CD8-positive, alpha-beta memory T cell (primary cell): Measurements from ENCODE around the gene AOPEP. TPM values are rescaled to one million over a fixed set of nuclear protein-coding genes. Genes with fewer than 3 reads are reported as not detected.

Source experiments
- CTCF ChIA-PET: fragments of 350-600 bp; sonication (Branson Sonifier 250); formaldehyde crosslinking; loops from one replicate; lab custom pipeline; 2021; ENCODE audit warnings: antibody characterized with exemption; lab: Charles Lee
- POLR2A ChIA-PET: fragments of 350-600 bp; sonication (Branson Sonifier 250); formaldehyde crosslinking; loops from one replicate; lab custom pipeline; 2021; ENCODE audit warnings: antibody characterized with exemption; lab: Charles Lee
- DNase-seq, 5 donors: peaks; one replicate each; pipeline versions ENCODE4 v3.0.0 to v3.0.0-alpha.2; 2020 to 2022; ENCODE audit warnings: mixed read lengths in 1 of 5
- H3K27ac ChIP-seq: one replicate; pipeline ENCODE4 v1.7.0; 2013; ENCODE audit warnings: low read depth, mild to moderate bottlenecking, low read length, moderate library complexity
- H3K27me3 ChIP-seq: 2 replicates; pipeline ENCODE4 v1.7.0; 2013; ENCODE audit warnings: low read length, mild to moderate bottlenecking; ENCODE audit not compliant: insufficient read depth, poor library complexity, severe bottlenecking
- H3K36me3 ChIP-seq: 2 replicates; pipeline ENCODE4 v1.7.0; 2013; ENCODE audit warnings: mild to moderate bottlenecking, low read length, moderate library complexity; ENCODE audit not compliant: insufficient read depth
- H3K4me1 ChIP-seq: 2 replicates; pipeline ENCODE4 v1.7.0; 2013; ENCODE audit warnings: mild to moderate bottlenecking, low read length, moderate library complexity; ENCODE audit not compliant: insufficient read depth
- H3K4me3 ChIP-seq: 2 replicates; pipeline ENCODE4 v1.7.0; 2013; ENCODE audit warnings: mild to moderate bottlenecking, low read length
- H3K9me3 ChIP-seq: 2 replicates; pipeline ENCODE4 v1.7.0; 2013; ENCODE audit warnings: mild to moderate bottlenecking, low read length
- H3K27ac Mint-ChIP-seq, 8 donors: one replicate each; pipeline ENCODE4 v1.8.0; 2020 to 2021; ENCODE audit warnings: mixed read lengths in 8 of 8, mild to moderate bottlenecking in 6 of 8, inconsistent platforms in 3 of 8, moderate library complexity in 3 of 8
- H3K27me3 Mint-ChIP-seq, 2 donors: one replicate each; pipeline ENCODE4 v1.8.0; 2020 to 2021; ENCODE audit warnings: mixed read lengths in 2 of 2, mild to moderate bottlenecking in 1 of 2, moderate library complexity in 1 of 2
- H3K36me3 Mint-ChIP-seq, 3 donors: one replicate each; pipeline ENCODE4 v1.8.0; 2020 to 2021; ENCODE audit warnings: mixed read lengths in 3 of 3, inconsistent platforms in 1 of 3, mild to moderate bottlenecking in 1 of 3
- H3K4me1 Mint-ChIP-seq, 3 donors: one replicate each; pipeline ENCODE4 v1.8.0; 2020 to 2021; ENCODE audit warnings: mixed read lengths in 3 of 3, inconsistent platforms in 1 of 3, mild to moderate bottlenecking in 1 of 3
- H3K4me3 Mint-ChIP-seq, 7 donors: one replicate each; pipeline ENCODE4 v1.8.0; 2020 to 2021; ENCODE audit warnings: mixed read lengths in 7 of 7, mild to moderate bottlenecking in 6 of 7, moderate library complexity in 4 of 7, inconsistent platforms in 2 of 7
- H3K9me3 Mint-ChIP-seq, 5 donors: one replicate each; pipeline ENCODE4 v1.8.0; 2020 to 2022; ENCODE audit warnings: mixed read lengths in 5 of 5, mild to moderate bottlenecking in 3 of 5, moderate library complexity in 2 of 5, inconsistent platforms in 1 of 5
- polyA plus RNA-seq: library from polyadenylated mRNA; unstranded; fragments of 300-500 nt; fragmentation: Illumina TruSeq; gene quantifications from one replicate; pipeline ENCODE4 v1.2.3, GENCODE V29; 2021
- total RNA-seq, 2 experiments: library from RNA; stranded (reverse); gene quantifications; one replicate each; pipeline ENCODE4 v1.2.3, GENCODE V29; 2021

Gene AOPEP
- total and polyA plus RNA-seq, 3 experiments from 2014 or later = 4.2 to 7.1 (median 6.9) TPM

DNA sequence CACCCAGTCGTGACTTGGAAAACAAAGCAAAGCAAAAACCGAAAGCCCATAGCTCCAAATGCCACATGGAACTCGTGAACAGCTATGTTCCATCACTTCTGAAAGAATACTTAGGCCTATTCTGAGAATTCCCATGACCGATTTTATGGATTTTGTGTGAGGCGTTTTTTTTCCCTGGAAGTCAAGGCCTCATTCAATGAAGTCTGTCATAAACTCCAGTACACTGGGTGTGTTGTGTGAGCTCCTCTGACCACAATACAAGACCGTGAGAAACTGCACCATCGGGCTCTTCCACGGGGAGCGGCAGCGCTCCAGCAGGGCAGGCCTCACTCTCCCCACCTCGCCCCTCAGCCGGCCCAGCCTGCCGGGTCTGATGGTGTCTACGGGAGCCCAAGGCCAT is 381.5 kb downstream of the AOPEP start:
- Histone ChIP-seq H3K4me1 (no peaks in the 10 kb centered on the region), H3K27ac (no peak overlapping the region), H3K4me3 (no peak overlapping the region), H3K36me3 (no peaks in the 10 kb centered on the region), H3K9me3 (no peaks in the 10 kb centered on the region), H3K27me3 (no peaks in the 10 kb centered on the region)
- no peak for DNase-seq
- POLR2A ChIA-PET = no interaction called here
- Mint-ChIP-seq H3K27ac (no peak overlapping the region), H3K4me3 (no peak overlapping the region), H3K27me3 (no peaks in the 10 kb centered on the region), H3K36me3 (peaks cover 0 to 10% (median 6%) of the 10 kb centered on the region in 3 donors), H3K9me3 (no peaks in the 10 kb centered on the region), H3K4me1 (no peaks in the 10 kb centered on the region)
- CTCF ChIA-PET = no interaction called here

DNA sequence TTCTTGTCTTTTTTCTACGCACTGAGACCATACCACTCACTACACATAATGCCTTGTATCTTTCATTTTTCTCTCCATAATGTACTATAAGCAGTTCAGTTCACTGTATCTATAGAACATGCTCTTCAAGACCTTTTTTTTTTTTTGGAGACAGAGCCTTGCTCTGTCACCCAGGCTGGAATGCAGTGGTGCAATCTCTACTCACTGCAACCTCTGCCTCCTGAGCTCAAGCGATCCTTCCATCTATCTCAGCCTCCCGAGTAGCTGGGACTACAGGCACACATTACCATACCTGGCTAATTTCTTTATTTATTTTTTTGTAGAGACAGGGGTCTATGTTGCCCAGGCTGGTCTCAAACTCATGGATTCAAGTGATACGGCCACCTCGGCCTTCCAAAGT is 382.3 kb downstream of the AOPEP start:
- Mint-ChIP-seq H3K27ac (no peak overlapping the region), H3K4me3 (no peak overlapping the region), H3K4me1 (no peaks in the 10 kb centered on the region), H3K36me3 (peaks cover 0 to 9% (median 9%) of the 10 kb centered on the region in 3 donors), H3K9me3 (no peaks in the 10 kb centered on the region), H3K27me3 (no peaks in the 10 kb centered on the region)
- H3K27ac ChIP-seq = no peak overlapping the region
- no peaks in the 10 kb centered on the region for H3K27me3 ChIP-seq
- H3K4me1 ChIP-seq = no peaks in the 10 kb centered on the region
- H3K4me3 ChIP-seq = no peak overlapping the region
- H3K36me3 ChIP-seq = no peaks in the 10 kb centered on the region
- DNase-seq = no peak
- CTCF ChIA-PET = no interaction called here
- POLR2A ChIA-PET = no interaction called here
- H3K9me3 ChIP-seq = no peaks in the 10 kb centered on the region

- H3K27ac Mint-ChIP-seq = no peak overlapping the region
- H3K4me3 ChIP-seq = no peak overlapping the region
- peaks cover 0 to 11% (median 11%) of the 10 kb centered on the region in 3 donors for H3K36me3 Mint-ChIP-seq
- H3K9me3 ChIP-seq = no peaks in the 10 kb centered on the region
- no peaks in the 10 kb centered on the region for H3K4me1 ChIP-seq
- no peak for DNase-seq
- no peaks in the 10 kb centered on the region for H3K36me3 ChIP-seq
- no peaks in the 10 kb centered on the region for H3K27me3 Mint-ChIP-seq
- no peak overlapping the region for H3K27ac ChIP-seq
- H3K4me3 Mint-ChIP-seq = no peak overlapping the region
- H3K27me3 ChIP-seq = no peaks in the 10 kb centered on the region
- H3K9me3 Mint-ChIP-seq = no peaks in the 10 kb centered on the region
- CTCF ChIA-PET = interaction anchor here (1.2 kb wide), 1 partner anchor 10 kb away, joined by 6 read pairs; no protein-coding TSS in a partner anchor
- H3K4me1 Mint-ChIP-seq = no peaks in the 10 kb centered on the region
- POLR2A ChIA-PET = no interaction called here
Measured at GRCh38 chr9:95109456-95109855, 383.0 kb downstream of the AOPEP start.

- ChIA-PET CTCF (interaction anchor here (1.0 kb wide), 1 partner anchor 17 kb away, joined by 3 read pairs; no protein-coding TSS in a partner anchor), POLR2A (no interaction called here)
- Histone ChIP-seq H3K36me3 (no peaks in the 10 kb centered on the region), H3K9me3 (no peaks in the 10 kb centered on the region), H3K4me3 (no peak overlapping the region), H3K27me3 (no peaks in the 10 kb centered on the region), H3K27ac (no peak overlapping the region), H3K4me1 (no peaks in the 10 kb centered on the region)
- Mint-ChIP-seq H3K9me3 (no peaks in the 10 kb centered on the region), H3K27ac (peak overlapping the region in 1 of 8 donors; percentile 85), H3K4me3 (no peak overlapping the region), H3K36me3 (peaks cover 0 to 11% (median 8%) of the 10 kb centered on the region in 3 donors), H3K4me1 (no peaks in the 10 kb centered on the region), H3K27me3 (no peaks in the 10 kb centered on the region)
- no peak for DNase-seq
Measured at GRCh38 chr9:95110921-95111525, 384.5 kb downstream of the AOPEP start.

DNA sequence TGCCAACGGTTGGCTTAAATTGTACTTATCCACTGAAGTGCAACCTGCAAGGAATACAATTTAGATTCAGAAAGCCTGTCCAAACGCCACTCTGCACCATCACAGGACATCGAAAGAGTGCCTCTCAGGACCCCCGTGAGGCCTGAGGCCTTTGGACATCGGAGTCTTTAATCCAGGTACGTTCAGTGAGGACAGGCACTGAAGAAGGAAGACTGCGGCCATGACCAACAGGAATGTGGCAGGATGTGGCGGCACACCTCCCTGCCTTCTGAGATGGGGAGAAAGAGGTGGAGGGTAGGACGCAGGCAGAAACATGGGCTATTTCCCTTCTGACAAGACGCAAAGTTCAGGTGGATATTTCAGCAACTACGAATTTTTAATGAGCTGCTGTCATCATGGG is 385.2 kb downstream of the AOPEP start:
- no peaks in the 10 kb centered on the region for H3K4me1 Mint-ChIP-seq

DNA sequence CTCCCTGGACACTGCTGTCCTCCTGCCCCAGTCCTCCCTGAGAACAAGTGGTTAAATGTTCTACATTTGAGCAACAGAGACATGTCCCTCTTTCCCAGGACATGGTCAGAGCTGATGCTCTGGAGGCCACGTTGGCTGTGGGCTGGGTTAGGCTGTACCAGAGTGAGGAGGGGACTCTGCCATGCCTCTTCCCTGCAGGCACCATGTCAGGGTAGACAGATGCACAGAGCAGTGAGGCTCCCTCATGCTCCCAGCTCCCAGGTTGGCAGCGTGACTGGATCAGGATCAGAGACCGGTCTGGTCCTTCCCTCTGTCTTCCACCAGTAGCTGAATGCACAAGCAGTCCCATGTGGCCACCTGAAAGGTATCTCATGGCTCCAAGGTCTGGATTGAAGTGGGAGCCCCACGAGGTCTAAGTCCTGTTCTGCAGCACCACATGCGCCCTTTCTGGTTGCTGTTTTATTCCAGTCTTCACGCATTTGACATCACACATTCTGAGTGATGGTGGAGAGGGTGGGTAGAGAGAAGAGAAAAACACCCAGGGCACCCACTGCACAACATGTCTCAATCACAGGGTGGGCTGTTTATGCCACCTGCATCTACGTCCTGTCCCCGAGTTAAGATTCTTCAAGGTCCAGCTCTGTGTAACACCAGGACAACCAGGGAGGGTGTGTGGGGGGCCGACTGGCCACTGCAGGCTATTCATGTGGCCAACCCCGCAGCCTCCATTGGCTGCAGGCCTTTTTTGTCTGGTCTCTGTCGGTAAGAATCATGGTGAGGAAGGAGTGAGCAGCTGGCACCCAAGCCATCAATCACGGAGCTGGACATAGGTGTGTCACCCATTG is 386.2 kb downstream of the AOPEP start:
- no peak overlapping the region for H3K27ac Mint-ChIP-seq
- H3K9me3 Mint-ChIP-seq = no peaks in the 10 kb centered on the region
- no peaks in the 10 kb centered on the region for H3K36me3 ChIP-seq
- H3K36me3 Mint-ChIP-seq = peaks cover 0 to 10% (median 6%) of the 10 kb centered on the region in 3 donors
- ChIA-PET CTCF (interaction anchor here (0.8 kb wide), 1 partner anchor 19 kb away, joined by 3 read pairs; no protein-coding TSS in a partner anchor), POLR2A (no interaction called here)
- DNase-seq = no peak
- no peak overlapping the region for H3K4me3 Mint-ChIP-seq
- no peaks in the 10 kb centered on the region for H3K27me3 ChIP-seq
- H3K4me3 ChIP-seq = no peak overlapping the region
- H3K27ac ChIP-seq = no peak overlapping the region
- no peaks in the 10 kb centered on the region for H3K27me3 Mint-ChIP-seq
- H3K9me3 ChIP-seq = no peaks in the 10 kb centered on the region
- H3K4me1 ChIP-seq = no peaks in the 10 kb centered on the region
- H3K4me1 Mint-ChIP-seq = no peaks in the 10 kb centered on the region

More for the DNA sequence above, 385.2 kb downstream of the AOPEP start:
- H3K27ac Mint-ChIP-seq = no peak overlapping the region
- ChIA-PET CTCF (no interaction called here), POLR2A (no interaction called here)
- no peaks in the 10 kb centered on the region for H3K27me3 Mint-ChIP-seq
- Histone ChIP-seq H3K36me3 (no peaks in the 10 kb centered on the region), H3K4me3 (no peak overlapping the region), H3K9me3 (no peaks in the 10 kb centered on the region), H3K27ac (no peak overlapping the region), H3K4me1 (no peaks in the 10 kb centered on the region), H3K27me3 (no peaks in the 10 kb centered on the region)
- no peaks in the 10 kb centered on the region for H3K9me3 Mint-ChIP-seq
- H3K4me3 Mint-ChIP-seq = no peak overlapping the region
- no peak for DNase-seq
- H3K36me3 Mint-ChIP-seq = peaks cover 0 to 11% (median 9%) of the 10 kb centered on the region in 3 donors

DNA sequence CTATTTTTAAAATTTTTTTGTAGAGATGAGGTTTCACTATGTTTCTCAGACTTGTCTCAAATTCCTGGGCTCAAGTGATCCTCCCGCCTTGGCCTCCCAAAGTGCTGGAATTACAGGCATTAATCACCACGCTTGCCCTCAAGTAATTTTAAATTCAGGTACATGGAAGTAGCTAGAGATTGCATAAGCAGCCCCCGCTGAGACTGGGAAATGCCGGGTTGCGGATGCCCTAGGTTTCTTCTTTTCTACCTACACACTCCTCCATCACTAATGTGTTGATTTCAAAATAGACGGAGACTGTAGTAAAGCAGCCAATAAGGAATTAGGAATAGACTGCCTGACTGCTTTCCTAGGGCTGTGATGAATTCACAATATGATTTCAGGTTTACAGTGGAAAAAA is 388.6 kb downstream of the AOPEP start:
- Mint-ChIP-seq H3K36me3 (peaks cover 0 to 10% (median 6%) of the 10 kb centered on the region in 3 donors), H3K4me3 (no peak overlapping the region), H3K27ac (no peak overlapping the region), H3K4me1 (no peaks in the 10 kb centered on the region), H3K9me3 (no peaks in the 10 kb centered on the region), H3K27me3 (no peaks in the 10 kb centered on the region)
- CTCF ChIA-PET = no interaction called here
- no peaks in the 10 kb centered on the region for H3K9me3 ChIP-seq
- POLR2A ChIA-PET = no interaction called here
- H3K4me1 ChIP-seq = no peaks in the 10 kb centered on the region
- no peak overlapping the region for H3K27ac ChIP-seq
- no peak for DNase-seq
- H3K36me3 ChIP-seq = no peaks in the 10 kb centered on the region
- no peaks in the 10 kb centered on the region for H3K27me3 ChIP-seq
- no peak overlapping the region for H3K4me3 ChIP-seq
